Effector memory CD4-positive, alpha-beta T cell (primary cell): Measurements from ENCODE around the gene COL9A3.
"Not testable (repeated sequence)": the region's sequence is repeated elsewhere in the genome, so short reads cannot be mapped to it uniquely, and the experiment has no call there.

Experiments
- DNase-seq, 3 donors: peaks; one replicate each; pipeline ENCODE4 v3.0.0-alpha.2; 2020
- H3K27ac ChIP-seq: 2 replicates; pipeline ENCODE4 v1.7.0; 2013; ENCODE audit warnings: mild to moderate bottlenecking, low read length, moderate library complexity; ENCODE audit not compliant: insufficient read depth, poor library complexity, severe bottlenecking
- H3K27me3 ChIP-seq: replicated peaks from 2 replicates; pipeline ENCODE4 v1.7.0; 2013; ENCODE audit warnings: mild to moderate bottlenecking, low read length; ENCODE audit not compliant: insufficient read depth, control insufficient read depth, poor library complexity, severe bottlenecking
- H3K36me3 ChIP-seq: 2 replicates; pipeline ENCODE4 v1.7.0; 2013; ENCODE audit warnings: mild to moderate bottlenecking, low read length, moderate library complexity; ENCODE audit not compliant: control insufficient read depth, insufficient read depth
- H3K4me1 ChIP-seq: 2 replicates; pipeline ENCODE4 v1.7.0; 2013; ENCODE audit warnings: low read length, mild to moderate bottlenecking; ENCODE audit not compliant: control insufficient read depth, insufficient read depth, poor library complexity, severe bottlenecking
- H3K4me3 ChIP-seq: 2 replicates; pipeline ENCODE4 v1.7.0; 2013; ENCODE audit warnings: low read length, low read depth, mild to moderate bottlenecking; ENCODE audit not compliant: insufficient read depth, poor library complexity, severe bottlenecking
- H3K9me3 ChIP-seq: 2 replicates; pipeline ENCODE4 v1.7.0; 2013; ENCODE audit warnings: mild to moderate bottlenecking, low read length, moderate library complexity; ENCODE audit not compliant: control insufficient read depth

Gene COL9A3

GRCh38 chr20:62873681-62874031 is 56.8 kb downstream of the COL9A3 start:
- H3K4me1 ChIP-seq, H3K4me3 ChIP-seq, H3K9me3 ChIP-seq, H3K36me3 ChIP-seq, H3K27ac ChIP-seq, H3K27me3 ChIP-seq: not testable (repeated sequence)
- peak in 1 of 3 donors; percentile 15 for DNase-seq

GRCh38 chr20:62874964-62875344 is 58.1 kb downstream of the COL9A3 start:
- no peak overlapping the region for H3K27ac ChIP-seq
- DNase-seq, result no peak

GRCh38 chr20:62875419-62876361 is 58.8 kb downstream of the COL9A3 start:
- Histone ChIP-seq H3K4me1 (no peaks in the 10 kb centered on the region), H3K4me3 (no peak overlapping the region), H3K36me3 (peaks cover 13% of the 10 kb centered on the region), H3K27ac (no peak overlapping the region), H3K9me3 (no peaks in the 10 kb centered on the region), H3K27me3 (no peaks in the 10 kb centered on the region)
- DNase-seq, result no peak

More at GRCh38 chr20:62874964-62875344, 58.1 kb downstream of the COL9A3 start:
- Histone ChIP-seq H3K36me3 (peaks cover 5% of the 10 kb centered on the region), H3K27me3 (no peaks in the 10 kb centered on the region), H3K9me3 (no peaks in the 10 kb centered on the region), H3K4me3 (no peak overlapping the region), H3K4me1 (no peaks in the 10 kb centered on the region)

GRCh38 chr20:62876501-62876901 is 59.7 kb downstream of the COL9A3 start:
- Histone ChIP-seq H3K27ac (no peak overlapping the region), H3K4me3 (no peak overlapping the region), H3K4me1 (no peaks in the 10 kb centered on the region), H3K9me3 (no peaks in the 10 kb centered on the region), H3K36me3 (peaks cover 16% of the 10 kb centered on the region), H3K27me3 (no peaks in the 10 kb centered on the region)
- no peak for DNase-seq

- H3K27me3 ChIP-seq, result no peaks in the 10 kb centered on the region
- no peak overlapping the region for H3K27ac ChIP-seq
- H3K4me1 ChIP-seq, result no peaks in the 10 kb centered on the region
- H3K36me3 ChIP-seq, result peaks cover 22% of the 10 kb centered on the region
- no peaks in the 10 kb centered on the region for H3K9me3 ChIP-seq
- H3K4me3 ChIP-seq, result no peak overlapping the region
- DNase-seq, result no peak
Observed at GRCh38 chr20:62876902-62877816, 60.3 kb downstream of the COL9A3 start.

- Histone ChIP-seq H3K4me3 (no peak overlapping the region), H3K4me1 (no peaks in the 10 kb centered on the region), H3K27ac (no peak overlapping the region), H3K36me3 (peaks cover 24% of the 10 kb centered on the region), H3K27me3 (no peaks in the 10 kb centered on the region), H3K9me3 (no peaks in the 10 kb centered on the region)
- DNase-seq, result no peak
Observed at GRCh38 chr20:62878244-62879038, 61.6 kb downstream of the COL9A3 start.

GRCh38 chr20:62879275-62880146 is 62.7 kb downstream of the COL9A3 start:
- DNase-seq, result no peak
- Histone ChIP-seq H3K27ac (no peak overlapping the region), H3K4me3 (no peak overlapping the region), H3K36me3 (peaks cover 24% of the 10 kb centered on the region), H3K9me3 (no peaks in the 10 kb centered on the region), H3K4me1 (no peaks in the 10 kb centered on the region), H3K27me3 (no peaks in the 10 kb centered on the region)

GRCh38 chr20:62880147-62880934 is 63.5 kb downstream of the COL9A3 start:
- Histone ChIP-seq H3K4me3 (no peak overlapping the region), H3K9me3 (no peaks in the 10 kb centered on the region), H3K27ac (no peak overlapping the region), H3K27me3 (no peaks in the 10 kb centered on the region), H3K4me1 (no peaks in the 10 kb centered on the region), H3K36me3 (peaks cover 24% of the 10 kb centered on the region)
- no peak for DNase-seq
